ENCODE data around the gene CD68.
"Not testable (repeated sequence)": the region's sequence is repeated elsewhere in the genome, so short reads cannot be mapped to it uniquely, and the experiment has no call there.

The CD68 gene

GRCh38 chr17:7590743-7591142 lies 11.3 kb downstream of the CD68 start:
- TF ChIP-seq MYC (IDR thresholded peaks at IDR 0.05; ENCODE audit: low read depth, low read length) (no peak), CTCF (IDR thresholded peaks at IDR 0.05; ENCODE audit: low read depth, low read length) (no peak)
- H3K4me3 ChIP-seq (ENCODE audit: low read depth, low read length): no peak overlapping the region
- no peak for DNase-seq (ENCODE audit: low read depth)

- H3K4me3 ChIP-seq (ENCODE audit: low read depth, low read length): no peak overlapping the region
- no peak for TF ChIP-seq MAX (IDR thresholded peaks at IDR 0.05; ENCODE audit: low read depth, low read length)
- DNase-seq (ENCODE audit: low read depth): no peak
These were observed 12.2 kb downstream of the CD68 start for GRCh38 chr17:7591596-7591995.

- DNase-seq (ENCODE audit: low read depth): no peak
- TF ChIP-seq CTCF (IDR thresholded peaks at IDR 0.05; ENCODE audit: low read depth, low read length) (no peak), MYC (IDR thresholded peaks at IDR 0.05; ENCODE audit: low read depth, low read length) (no peak), POLR2A (IDR thresholded peaks at IDR 0.05; ENCODE audit: extremely low read depth, insufficient read length) (no peak), MAX (IDR thresholded peaks at IDR 0.05; ENCODE audit: low read depth, low read length) (no peak)
- H3K4me3 ChIP-seq (ENCODE audit: low read depth, low read length): no peak overlapping the region
These were observed 13.1 kb downstream of the CD68 start for GRCh38 chr17:7592422-7593021.

GRCh38 chr17:7593296-7593695 lies 13.9 kb downstream of the CD68 start:
- TF ChIP-seq MYC (IDR thresholded peaks at IDR 0.05; ENCODE audit: low read depth, low read length): no peak
- TF ChIP-seq POLR2A (IDR thresholded peaks at IDR 0.05; ENCODE audit: extremely low read depth, insufficient read length): no peak
- no peak for TF ChIP-seq CTCF (IDR thresholded peaks at IDR 0.05; ENCODE audit: low read depth, low read length)
- no peak for TF ChIP-seq MAX (IDR thresholded peaks at IDR 0.05; ENCODE audit: low read depth, low read length)
- no peak overlapping the region for H3K4me3 ChIP-seq (ENCODE audit: low read depth, low read length)
- no peak for DNase-seq (ENCODE audit: low read depth)

- H3K4me3 ChIP-seq (ENCODE audit: low read depth, low read length); DNase-seq (ENCODE audit: low read depth): not testable (repeated sequence)
These were observed 18.1 kb downstream of the CD68 start for GRCh38 chr17:7597561-7597960.

- H3K4me3 ChIP-seq (ENCODE audit: low read depth, low read length): no peak overlapping the region
- TF ChIP-seq CTCF (IDR thresholded peaks at IDR 0.05; ENCODE audit: low read depth, low read length) (no peak), POLR2A (IDR thresholded peaks at IDR 0.05; ENCODE audit: extremely low read depth, insufficient read length) (no peak), MAX (IDR thresholded peaks at IDR 0.05; ENCODE audit: low read depth, low read length) (no peak), MYC (IDR thresholded peaks at IDR 0.05; ENCODE audit: low read depth, low read length) (no peak)
- DNase-seq (ENCODE audit: low read depth): no peak
These were observed 26.8 kb downstream of the CD68 start for GRCh38 chr17:7606280-7606679.

GRCh38 chr17:7610641-7611040 lies 31.2 kb downstream of the CD68 start:
- no peak for DNase-seq (ENCODE audit: low read depth)
- H3K4me3 ChIP-seq (ENCODE audit: low read depth, low read length): no peak overlapping the region
- TF ChIP-seq POLR2A (IDR thresholded peaks at IDR 0.05; ENCODE audit: extremely low read depth, insufficient read length) (no peak), CTCF (IDR thresholded peaks at IDR 0.05; ENCODE audit: low read depth, low read length) (no peak), MAX (IDR thresholded peaks at IDR 0.05; ENCODE audit: low read depth, low read length) (no peak), MYC (IDR thresholded peaks at IDR 0.05; ENCODE audit: low read depth, low read length) (no peak)

All from NB4 (cell line).